Upper lobe of left lung (tissue), 6 donors: ENCODE results near the gene SPOPL. TPM values are rescaled to one million over a fixed set of nuclear protein-coding genes. Genes with fewer than 3 reads are reported as not detected.

ENCODE experiments used
- ATAC-seq, 2 donors: fragments of 200-7000 bp; cut with Tn5 transposase; one replicate each; pipeline ENCODE4 v1.9.1; 2022; ENCODE audit warnings: mild to moderate bottlenecking in 2 of 2, moderate library complexity in 2 of 2; ENCODE audit not compliant: low FRiP score in 2 of 2
- DNase-seq, 2 donors: peaks; one replicate each; pipeline ENCODE4 v3.0.0-alpha.2; 2019 to 2020
- H3K27ac ChIP-seq, 4 donors: fragments of 200-600 bp; sonication (generic); one replicate each; pipeline ENCODE4 v1.5.1; 2016 to 2019
- H3K27me3 ChIP-seq, 4 donors: fragments of 200-600 bp; sonication (generic); one replicate each; pipeline ENCODE4 v1.5.1; 2017 to 2019
- H3K36me3 ChIP-seq, 4 donors: fragments of 200-600 bp; sonication (generic); one replicate each; pipeline ENCODE4 v1.5.1; 2016 to 2019
- H3K4me1 ChIP-seq, 4 donors: fragments of 200-600 bp; sonication (generic); one replicate each; pipeline ENCODE4 v1.5.1; 2018 to 2019
- H3K4me3 ChIP-seq, 4 donors: fragments of 200-600 bp; sonication (generic); one replicate each; pipeline ENCODE4 v1.5.1; 2017 to 2019; ENCODE audit warnings: mild to moderate bottlenecking in 2 of 4, moderate library complexity in 1 of 4
- H3K9me3 ChIP-seq, 4 donors: fragments of 200-600 bp; sonication (generic); one replicate each; pipeline ENCODE4 v1.5.1; 2018 to 2019
- CTCF ChIP-seq, 6 experiments: fragments of 450-650 bp in 4 of 6; fragments of 200-600 bp in 2 of 6; sonication (generic) in 2 of 6; IDR thresholded peaks; one replicate each; pipeline ENCODE4 v1.5.1; 2016 to 2019; ENCODE audit warnings: antibody characterized with exemption in 6 of 6
- EP300 ChIP-seq, 4 donors: sonication (generic); formaldehyde crosslinking; IDR thresholded peaks; one replicate each; pipeline ENCODE4 v1.5.1; 2017; ENCODE audit warnings: antibody characterized with exemption in 4 of 4, control low read depth in 2 of 4
- POLR2A ChIP-seq, 4 donors: fragments of 450-650 bp; IDR thresholded peaks; one replicate each; pipeline ENCODE4 v1.5.1; 2016 to 2017; ENCODE audit warnings: antibody characterized with exemption in 4 of 4, mild to moderate bottlenecking in 2 of 4
- POLR2AphosphoS5 ChIP-seq, 2 donors: sonication (generic); formaldehyde crosslinking; IDR thresholded peaks; one replicate each; pipeline ENCODE4 v1.5.1; 2017; ENCODE audit warnings: antibody characterized with exemption in 2 of 2
- WGBS, 2 donors: methylation state at CpG; one replicate each; pipeline ENCODE4 v1.1.5; 2017 to 2018; 5-methylcytosine and 5-hydroxymethylcytosine counted together
- total RNA-seq, 6 donors: library from RNA; depleted of rRNA in 4 of 6; stranded (reverse); fragments of >200 nt in 4 of 6; gene quantifications; one replicate each; pipeline versions ENCODE4 v1.1.0 to v1.2.1, GENCODE V29; 2016 to 2021
- donor health status: DM: no; HTN: no; CAD: no; lungs with moderate emphysema.
- donor health status: DM: no; HTN: yes; CAD: no; lungs with severe emphysema.

The SPOPL gene
- total RNA-seq, 6 donors from 2014 or later = 4.2 to 40.0 (median 24.2) TPM

- H3K27me3 ChIP-seq = no peaks in the 10 kb centered on the region
- TF ChIP-seq EP300 (IDR thresholded peaks at IDR 0.05) (no peak), POLR2A (IDR thresholded peaks at IDR 0.05) (no peak), CTCF (IDR thresholded peaks at IDR 0.05) (no peak), POLR2AphosphoS5 (IDR thresholded peaks at IDR 0.05) (no peak)
- H3K36me3 ChIP-seq = no peaks in the 10 kb centered on the region
- DNase-seq = no peak
- no peak for ATAC-seq
- 96 to 100% methylated on average over 2 of the region's 2 CpGs for WGBS, 2 donors
- no peak overlapping the region for H3K4me3 ChIP-seq
- H3K4me1 ChIP-seq = no peaks in the 10 kb centered on the region
- no peak overlapping the region for H3K27ac ChIP-seq
- no peaks in the 10 kb centered on the region for H3K9me3 ChIP-seq
Observed at GRCh38 chr2:138601458-138602165, 100.0 kb downstream of the SPOPL start.

- Histone ChIP-seq H3K4me1 (no peaks in the 10 kb centered on the region), H3K4me3 (no peak overlapping the region), H3K27me3 (no peaks in the 10 kb centered on the region), H3K27ac (no peak overlapping the region), H3K36me3 (no peaks in the 10 kb centered on the region), H3K9me3 (no peaks in the 10 kb centered on the region)
- no peak for DNase-seq
- TF ChIP-seq CTCF (IDR thresholded peaks at IDR 0.05) = no peak
- no peak for TF ChIP-seq EP300 (IDR thresholded peaks at IDR 0.05)
- no peak for TF ChIP-seq POLR2A (IDR thresholded peaks at IDR 0.05)
- TF ChIP-seq POLR2AphosphoS5 (IDR thresholded peaks at IDR 0.05) = no peak
- no peak for ATAC-seq
- 92 to 100% methylated on average over 1 of the region's 1 CpG for WGBS, 2 donors
Observed at GRCh38 chr2:138602166-138602460, 100.5 kb downstream of the SPOPL start.

- Histone ChIP-seq H3K27ac (no peak overlapping the region), H3K4me1 (no peaks in the 10 kb centered on the region), H3K9me3 (no peaks in the 10 kb centered on the region), H3K27me3 (no peaks in the 10 kb centered on the region), H3K4me3 (no peak overlapping the region), H3K36me3 (no peaks in the 10 kb centered on the region)
- ATAC-seq (no peak), DNase-seq (no peak)
- 79 to 82% methylated on average over 2 of the region's 2 CpGs for WGBS, 2 donors
- TF ChIP-seq POLR2AphosphoS5 (IDR thresholded peaks at IDR 0.05) (no peak), POLR2A (IDR thresholded peaks at IDR 0.05) (no peak), EP300 (IDR thresholded peaks at IDR 0.05) (no peak), CTCF (IDR thresholded peaks at IDR 0.05) (no peak)
Observed at GRCh38 chr2:138607746-138608145, 106.2 kb downstream of the SPOPL start.

- H3K27ac ChIP-seq = no peak overlapping the region
- TF ChIP-seq POLR2A (IDR thresholded peaks at IDR 0.05) (no peak), CTCF (IDR thresholded peaks at IDR 0.05) (no peak), EP300 (IDR thresholded peaks at IDR 0.05) (no peak), POLR2AphosphoS5 (IDR thresholded peaks at IDR 0.05) (no peak)
- no peaks in the 10 kb centered on the region for H3K36me3 ChIP-seq
- 82 to 89% methylated on average over 4 of the region's 4 CpGs for WGBS, 2 donors
- H3K27me3 ChIP-seq = no peaks in the 10 kb centered on the region
- no peak for DNase-seq
- H3K4me1 ChIP-seq = no peaks in the 10 kb centered on the region
- ATAC-seq = no peak
- no peak overlapping the region for H3K4me3 ChIP-seq
- H3K9me3 ChIP-seq = no peaks in the 10 kb centered on the region
Observed at GRCh38 chr2:138609446-138609845, 107.9 kb downstream of the SPOPL start.
